Neural cell (in vitro differentiated cells): Measurements from ENCODE around the gene MYBPC2. TPM values are rescaled to one million over a fixed set of nuclear protein-coding genes. Genes with fewer than 3 reads are reported as not detected.

Source experiments
- H2AFZ ChIP-seq: fragments of 200-600, 300-800 bp; sonication (generic), shearing (Covaris generic); 2 replicates; pipeline ENCODE4 v1.6.0; 2014; ENCODE audit warnings: low read depth, mild to moderate bottlenecking, antibody characterized with exemption, low read length, moderate library complexity
- H3F3A ChIP-seq: fragments of 200-600 bp; shearing (Covaris generic); 2 replicates; pipeline ENCODE4 v1.6.1; 2016; ENCODE audit warnings: mild to moderate bottlenecking, moderate library complexity, mixed read lengths, antibody characterized with exemption, low read length; ENCODE audit not compliant: insufficient read depth, poor library complexity, severe bottlenecking
- H3K27ac ChIP-seq: fragments of 200-600, 300-800 bp; sonication (generic), shearing (Covaris generic); 2 replicates; pipeline ENCODE4 v1.5.1; 2014; ENCODE audit warnings: mild to moderate bottlenecking, low read length, moderate library complexity
- H3K27me3 ChIP-seq: fragments of 300-800, 200-600 bp; sonication (generic), shearing (Covaris generic); 2 replicates; pipeline ENCODE4 v1.6.0; 2014; ENCODE audit warnings: mild to moderate bottlenecking, low read depth, low read length, moderate library complexity; ENCODE audit not compliant: insufficient read depth
- H3K36me3 ChIP-seq: fragments of 300-800, 200-600 bp; sonication (generic), shearing (Covaris generic); 2 replicates; pipeline ENCODE4 v1.5.1; 2014; ENCODE audit warnings: mild to moderate bottlenecking, antibody characterized with exemption, low read length, moderate library complexity; ENCODE audit not compliant: insufficient read depth
- H3K4me2 ChIP-seq: fragments of 300-800, 200-600 bp; sonication (generic), shearing (Covaris generic); 2 replicates; pipeline ENCODE4 v1.6.0; 2014; ENCODE audit warnings: mild to moderate bottlenecking, low read length
- H3K4me3 ChIP-seq: fragments of 300-800, 200-600 bp; sonication (generic), shearing (Covaris generic); 2 replicates; pipeline ENCODE4 v1.5.1; 2014; ENCODE audit warnings: mild to moderate bottlenecking, low read length, moderate library complexity
- H3K79me2 ChIP-seq: fragments of 200-600 bp; shearing (Covaris generic); replicated peaks from 2 replicates; pipeline ENCODE4 v1.6.0; 2014; ENCODE audit warnings: mild to moderate bottlenecking, low read length, moderate library complexity; ENCODE audit not compliant: insufficient read depth
- H3K9ac ChIP-seq: fragments of 300-800, 200-600 bp; sonication (generic), shearing (Covaris generic); 2 replicates; pipeline ENCODE4 v1.6.1; 2016; ENCODE audit warnings: mild to moderate bottlenecking, low read length, mixed read lengths
- H3K9me2 ChIP-seq: fragments of 200-600 bp; shearing (Covaris generic); 2 replicates; pipeline ENCODE4 v1.6.1; 2016; ENCODE audit warnings: mild to moderate bottlenecking, low read length, mixed read lengths; ENCODE audit not compliant: insufficient read depth
- H3K9me3 ChIP-seq: fragments of 200-600, 300-800 bp; sonication (generic), shearing (Covaris generic); 2 replicates; pipeline ENCODE4 v1.6.1; 2016; ENCODE audit warnings: mild to moderate bottlenecking, mixed run types, low read length, moderate library complexity, mixed read lengths
- H4K20me1 ChIP-seq: fragments of 200-600 bp; shearing (Covaris generic); 2 replicates; pipeline ENCODE4 v1.6.1; 2016; ENCODE audit warnings: mild to moderate bottlenecking, mixed run types; ENCODE audit not compliant: insufficient read depth
- EP300 ChIP-seq: fragments of 450-650 bp; conservative IDR thresholded peaks from 2 replicates; pipeline ENCODE4 v1.6.1; 2014; ENCODE audit warnings: antibody characterized with exemption, mild to moderate bottlenecking, moderate library complexity; ENCODE audit not compliant: poor library complexity, severe bottlenecking
- EZH2 ChIP-seq: fragments of 200-600, 300-800 bp; shearing (Covaris generic), sonication (generic); IDR thresholded peaks from 2 replicates; pipeline ENCODE4 v1.6.1; 2014; ENCODE audit warnings: antibody characterized with exemption, low read length, borderline replicate concordance, mild to moderate bottlenecking; ENCODE audit not compliant: insufficient read depth, poor library complexity, severe bottlenecking
- MXI1 ChIP-seq: fragments of 450-650 bp; conservative IDR thresholded peaks from 2 replicates; pipeline ENCODE4 v1.6.1; 2014; ENCODE audit warnings: antibody characterized with exemption, mild to moderate bottlenecking; ENCODE audit not compliant: poor library complexity, severe bottlenecking
- POLR2AphosphoS5 ChIP-seq: IDR thresholded peaks from 2 replicates; pipeline ENCODE4 v1.6.1; 2012
- RAD21 ChIP-seq: fragments of 450-650 bp; conservative IDR thresholded peaks from 2 replicates; pipeline ENCODE4 v1.6.1; 2014; ENCODE audit warnings: antibody characterized with exemption, mild to moderate bottlenecking, moderate library complexity
- SMC3 ChIP-seq: fragments of 450-650 bp; conservative IDR thresholded peaks from 2 replicates; pipeline ENCODE4 v1.6.1; 2014; ENCODE audit warnings: antibody characterized with exemption, mild to moderate bottlenecking, moderate library complexity; ENCODE audit not compliant: poor library complexity
- TAF1 ChIP-seq: IDR thresholded peaks from 2 replicates; pipeline ENCODE4 v1.6.1; 2012; ENCODE audit warnings: low read depth
- polyA plus RNA-seq: library from polyadenylated mRNA; depleted of rRNA; stranded (reverse); fragments of >200 nt; gene quantifications from 2 replicates; pipeline ENCODE4 v1.2.3, GENCODE V29; 2014
- TF ChIP-seq, protein P1 (sequence below): IDR thresholded peaks from 2 replicates; pipeline ENCODE4 v1.6.1; 2012; ENCODE audit warnings: borderline replicate concordance
- TF ChIP-seq, protein P2 (sequence below): fragments of 450-650 bp; IDR thresholded peaks from 2 replicates; pipeline ENCODE4 v1.5.1; 2014; ENCODE audit warnings: antibody characterized with exemption, mild to moderate bottlenecking, moderate library complexity; ENCODE audit not compliant: poor library complexity, severe bottlenecking

MYBPC2 gene
- polyA plus RNA-seq, 1 donor from 2014 or later = not detected

DNA sequence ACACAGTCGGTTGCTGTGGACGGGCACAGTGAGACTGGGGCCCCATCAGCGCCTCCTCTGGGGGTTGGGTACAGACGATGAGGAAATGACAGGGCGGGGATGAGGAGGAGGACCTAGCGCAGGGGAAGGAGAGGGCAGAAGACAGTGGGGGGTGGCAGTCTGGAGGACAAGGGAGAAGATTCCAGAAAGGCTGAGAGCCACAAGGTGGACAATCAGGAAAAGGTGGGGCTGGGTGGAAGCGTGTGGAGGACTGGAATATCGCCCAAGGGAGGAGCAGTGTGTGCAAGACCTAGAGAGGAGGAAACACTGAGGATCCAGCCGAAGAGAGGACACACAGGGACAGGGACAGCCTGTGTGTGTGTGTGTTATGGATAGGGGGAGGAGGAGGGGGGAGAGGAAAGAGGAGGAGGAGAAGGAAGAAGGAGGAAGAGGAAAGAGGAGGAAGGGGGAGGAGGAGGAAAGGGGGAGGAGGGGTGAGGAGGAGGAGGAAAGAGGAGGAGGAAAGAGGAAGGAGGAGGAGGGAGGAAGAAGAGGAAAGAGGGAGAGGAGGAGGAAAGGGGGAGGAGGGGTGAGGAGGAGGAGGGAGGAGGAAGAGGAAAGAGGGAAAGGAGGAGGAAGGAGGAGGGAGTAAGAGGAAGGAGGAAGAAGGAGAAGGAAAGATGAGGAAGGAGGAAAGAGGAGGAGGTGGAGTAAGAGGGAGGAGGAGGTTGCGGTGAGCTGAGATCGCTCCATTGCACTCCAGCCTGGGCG lies 59.8 kb downstream of the MYBPC2 start:
- Histone ChIP-seq H3F3A (no peaks in the 10 kb centered on the region), H4K20me1 (no peaks in the 10 kb centered on the region), H2AFZ (no peak overlapping the region), H3K4me3 (no peak overlapping the region), H3K9me2 (no peaks in the 10 kb centered on the region), H3K9ac (no peak overlapping the region), H3K79me2 (no peaks in the 10 kb centered on the region), H3K36me3 (no peaks in the 10 kb centered on the region), H3K27me3 (peaks cover 34% of the 10 kb centered on the region), H3K9me3 (no peaks in the 10 kb centered on the region), H3K27ac (no peak overlapping the region), H3K4me2 (no peak overlapping the region)
- TF ChIP-seq POLR2AphosphoS5 (no peak), EP300 (no peak), RAD21 (no peak), TAF1 (no peak)
- TF ChIP-seq, protein P1, sequence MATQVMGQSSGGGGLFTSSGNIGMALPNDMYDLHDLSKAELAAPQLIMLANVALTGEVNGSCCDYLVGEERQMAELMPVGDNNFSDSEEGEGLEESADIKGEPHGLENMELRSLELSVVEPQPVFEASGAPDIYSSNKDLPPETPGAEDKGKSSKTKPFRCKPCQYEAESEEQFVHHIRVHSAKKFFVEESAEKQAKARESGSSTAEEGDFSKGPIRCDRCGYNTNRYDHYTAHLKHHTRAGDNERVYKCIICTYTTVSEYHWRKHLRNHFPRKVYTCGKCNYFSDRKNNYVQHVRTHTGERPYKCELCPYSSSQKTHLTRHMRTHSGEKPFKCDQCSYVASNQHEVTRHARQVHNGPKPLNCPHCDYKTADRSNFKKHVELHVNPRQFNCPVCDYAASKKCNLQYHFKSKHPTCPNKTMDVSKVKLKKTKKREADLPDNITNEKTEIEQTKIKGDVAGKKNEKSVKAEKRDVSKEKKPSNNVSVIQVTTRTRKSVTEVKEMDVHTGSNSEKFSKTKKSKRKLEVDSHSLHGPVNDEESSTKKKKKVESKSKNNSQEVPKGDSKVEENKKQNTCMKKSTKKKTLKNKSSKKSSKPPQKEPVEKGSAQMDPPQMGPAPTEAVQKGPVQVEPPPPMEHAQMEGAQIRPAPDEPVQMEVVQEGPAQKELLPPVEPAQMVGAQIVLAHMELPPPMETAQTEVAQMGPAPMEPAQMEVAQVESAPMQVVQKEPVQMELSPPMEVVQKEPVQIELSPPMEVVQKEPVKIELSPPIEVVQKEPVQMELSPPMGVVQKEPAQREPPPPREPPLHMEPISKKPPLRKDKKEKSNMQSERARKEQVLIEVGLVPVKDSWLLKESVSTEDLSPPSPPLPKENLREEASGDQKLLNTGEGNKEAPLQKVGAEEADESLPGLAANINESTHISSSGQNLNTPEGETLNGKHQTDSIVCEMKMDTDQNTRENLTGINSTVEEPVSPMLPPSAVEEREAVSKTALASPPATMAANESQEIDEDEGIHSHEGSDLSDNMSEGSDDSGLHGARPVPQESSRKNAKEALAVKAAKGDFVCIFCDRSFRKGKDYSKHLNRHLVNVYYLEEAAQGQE = no peak

DNA sequence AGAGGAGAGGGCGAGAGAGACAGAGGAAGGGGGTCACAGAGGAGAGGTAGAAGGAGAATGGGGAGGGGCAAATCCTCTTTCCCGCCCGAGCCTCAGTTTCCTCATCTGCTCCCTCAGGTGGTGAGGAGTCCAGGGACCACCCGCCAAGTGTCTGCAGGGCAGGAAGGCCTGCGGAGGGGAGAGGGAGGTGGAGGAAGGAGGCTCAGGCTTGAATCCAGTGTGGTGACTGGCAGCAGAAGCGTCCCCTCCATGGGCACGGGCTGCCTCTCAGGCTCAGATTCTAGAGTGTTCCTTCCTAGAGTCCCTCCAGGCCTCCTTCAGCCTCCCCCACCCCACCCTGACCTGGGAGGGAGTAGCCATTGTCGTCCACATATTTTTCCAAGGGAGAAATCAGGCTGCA lies 60.5 kb downstream of the MYBPC2 start:
- Histone ChIP-seq H3K79me2 (no peaks in the 10 kb centered on the region), H3K27me3 (peaks cover 34% of the 10 kb centered on the region), H3K36me3 (no peaks in the 10 kb centered on the region), H3K27ac (no peak overlapping the region), H3K9ac (no peak overlapping the region), H3K9me2 (no peaks in the 10 kb centered on the region), H3F3A (no peaks in the 10 kb centered on the region), H3K4me3 (no peak overlapping the region), H2AFZ (no peak overlapping the region), H4K20me1 (no peaks in the 10 kb centered on the region), H3K4me2 (no peak overlapping the region), H3K9me3 (no peaks in the 10 kb centered on the region)
- TF ChIP-seq RAD21 (no peak), MXI1 (no peak), EP300 (no peak), TAF1 (no peak), EZH2 (no peak), SMC3 (no peak), POLR2AphosphoS5 (no peak)
- TF ChIP-seq, protein P2, sequence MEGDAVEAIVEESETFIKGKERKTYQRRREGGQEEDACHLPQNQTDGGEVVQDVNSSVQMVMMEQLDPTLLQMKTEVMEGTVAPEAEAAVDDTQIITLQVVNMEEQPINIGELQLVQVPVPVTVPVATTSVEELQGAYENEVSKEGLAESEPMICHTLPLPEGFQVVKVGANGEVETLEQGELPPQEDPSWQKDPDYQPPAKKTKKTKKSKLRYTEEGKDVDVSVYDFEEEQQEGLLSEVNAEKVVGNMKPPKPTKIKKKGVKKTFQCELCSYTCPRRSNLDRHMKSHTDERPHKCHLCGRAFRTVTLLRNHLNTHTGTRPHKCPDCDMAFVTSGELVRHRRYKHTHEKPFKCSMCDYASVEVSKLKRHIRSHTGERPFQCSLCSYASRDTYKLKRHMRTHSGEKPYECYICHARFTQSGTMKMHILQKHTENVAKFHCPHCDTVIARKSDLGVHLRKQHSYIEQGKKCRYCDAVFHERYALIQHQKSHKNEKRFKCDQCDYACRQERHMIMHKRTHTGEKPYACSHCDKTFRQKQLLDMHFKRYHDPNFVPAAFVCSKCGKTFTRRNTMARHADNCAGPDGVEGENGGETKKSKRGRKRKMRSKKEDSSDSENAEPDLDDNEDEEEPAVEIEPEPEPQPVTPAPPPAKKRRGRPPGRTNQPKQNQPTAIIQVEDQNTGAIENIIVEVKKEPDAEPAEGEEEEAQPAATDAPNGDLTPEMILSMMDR = no peak
